A172 (cell line): ENCODE data around the gene TEKT2. TPM values are rescaled to one million over a fixed set of nuclear protein-coding genes. Genes with fewer than 3 reads are reported as not detected.

Source experiments
- DNase-seq: peaks from one replicate; pipeline ENCODE4 v3.0.0-alpha.2; 2015; ENCODE audit warnings: low spot score
- total RNA-seq: library from RNA; depleted of rRNA; stranded (reverse); fragments of >200 nt; shearing (Covaris generic); gene quantifications from 2 replicates; pipeline ENCODE4 v1.2.3, GENCODE V29; 2014; rRNA removed

Gene TEKT2
- total RNA-seq, 1 experiment from 2014 or later, result not detected

GRCh38 chr1:36128126-36128904 lies 44.4 kb downstream of the TEKT2 start:
- peak; percentile 68 for DNase-seq

GRCh38 chr1:36128905-36129206 lies 45.0 kb downstream of the TEKT2 start:
- no peak for DNase-seq

GRCh38 chr1:36132029-36132428 lies 48.1 kb downstream of the TEKT2 start:
- DNase-seq, result no peak

GRCh38 chr1:36133484-36133883 lies 49.6 kb downstream of the TEKT2 start:
- peak; percentile 92 for DNase-seq

GRCh38 chr1:36134031-36134430 lies 50.1 kb downstream of the TEKT2 start:
- DNase-seq, result no peak

- DNase-seq, result peak; percentile 41
These were observed 50.8 kb downstream of the TEKT2 start for GRCh38 chr1:36134505-36135329.

GRCh38 chr1:36135330-36135667 lies 51.4 kb downstream of the TEKT2 start:
- DNase-seq, result no peak

- no peak for DNase-seq
These were observed 51.9 kb downstream of the TEKT2 start for GRCh38 chr1:36135796-36136195.

- peak; percentile 80 for DNase-seq
These were observed 52.6 kb downstream of the TEKT2 start for GRCh38 chr1:36136535-36136934.

GRCh38 chr1:36137226-36137625 lies 53.3 kb downstream of the TEKT2 start:
- DNase-seq, result no peak

- no peak for DNase-seq
These were observed 53.9 kb downstream of the TEKT2 start for GRCh38 chr1:36137776-36138175.

Other genes starting within 250 kb of the TEKT2 start
- 7.1 and 7.5 TPM in 2 replicates for gene AGO1, start 200.9 kb upstream of the TEKT2 start, total RNA-seq
- 10.4 and 14.8 TPM in 2 replicates for gene AGO3, start 153.0 kb upstream of the TEKT2 start, total RNA-seq
- 33.7 and 45.8 TPM in 2 replicates for gene ADPRS, start 4.8 kb downstream of the TEKT2 start, total RNA-seq
- 0.62 and 0.72 TPM in 2 replicates for gene COL8A2, start 41.1 kb downstream of the TEKT2 start, total RNA-seq
- 86.7 and 110 TPM in 2 replicates for gene TRAPPC3, start 65.4 kb downstream of the TEKT2 start, total RNA-seq
- gene MAP7D1, start 72.1 kb downstream of the TEKT2 start, total RNA-seq, result 91.2 and 136 TPM in 2 replicates
- gene THRAP3, start 140.3 kb downstream of the TEKT2 start, total RNA-seq, result 50.0 and 53.5 TPM in 2 replicates
- gene SH3D21, start 222.3 kb downstream of the TEKT2 start, total RNA-seq, result 0.98 TPM in 1 of 2 replicates, not detected in the other
- 9.6 and 17.8 TPM in 2 replicates for gene EVA1B, start 239.6 kb downstream of the TEKT2 start, total RNA-seq